HEK293 (cell line): ENCODE results near the gene TBC1D5.

Experiments
- CTCF ChIA-PET: fragments of 350-600 bp; formaldehyde crosslinking; extraction: SDS; loops from one replicate; lab custom pipeline; 2021; ENCODE audit warnings: antibody characterized with exemption; lab: Yijun Ruan, JAX
- POLR2A ChIA-PET: fragments of 300-600 bp; formaldehyde crosslinking; extraction: SDS; loops from one replicate; lab custom pipeline; 2020; ENCODE audit warnings: antibody characterized with exemption, inconsistent platforms; lab: Yijun Ruan, JAX
- H3K27ac ChIP-seq: fragments of 200-500 bp; sonication (Bioruptor generic); 2 replicates; pipeline ENCODE4 v1.5.1; 2014; ENCODE audit warnings: low read depth, low read length, control low read depth, inconsistent platforms; ENCODE audit errors: extremely low read depth
- H3K36me3 ChIP-seq, 2 experiments: fragments of 200-500 bp in 1 of 2; sonication (Bioruptor generic) in 1 of 2; 1 replicate in 1 of 2; 2 replicates in 1 of 2; pipeline ENCODE4 v1.5.1; 2014 to 2017; ENCODE audit warnings: inconsistent platforms in 2 of 2, low read length in 2 of 2; ENCODE audit not compliant: control insufficient read depth in 2 of 2, insufficient read depth in 1 of 2
- H3K4me1 ChIP-seq: fragments of 200-500 bp; sonication (Bioruptor generic); 2 replicates; pipeline ENCODE4 v1.5.1; 2014; ENCODE audit warnings: mild to moderate bottlenecking, low read length, inconsistent platforms; ENCODE audit not compliant: control insufficient read depth, insufficient read depth
- H3K4me3 ChIP-seq: 2 replicates; pipeline ENCODE4 v1.5.1; 2011; ENCODE audit warnings: low read depth, mild to moderate bottlenecking, control low read depth, low read length, moderate library complexity
- H3K9me3 ChIP-seq: fragments of 200-500 bp; sonication (Bioruptor generic); 2 replicates; pipeline ENCODE4 v1.5.1; 2014; ENCODE audit warnings: low read depth, low read length, inconsistent platforms; ENCODE audit not compliant: control insufficient read depth, insufficient read depth
- ATF2 ChIP-seq: fragments of 450-650 bp; formaldehyde crosslinking; IDR thresholded peaks from 2 replicates; pipeline ENCODE4 v1.5.1; 2016; ENCODE audit warnings: missing biosample characterization, missing genetic modification characterization, low read depth
- CTCF ChIP-seq: fragments of 450-650 bp; formaldehyde crosslinking; IDR thresholded peaks from 2 replicates; pipeline ENCODE4 v1.5.1; 2016; ENCODE audit warnings: missing biosample characterization, missing genetic modification characterization
- IKZF3 ChIP-seq: fragments of 450-650 bp; IDR thresholded peaks from 2 replicates; pipeline ENCODE4 v1.5.0; 2018; ENCODE audit warnings: missing biosample characterization, mild to moderate bottlenecking, missing genetic modification characterization, moderate library complexity
- KLF8 ChIP-seq: fragments of 450-650 bp; formaldehyde crosslinking; IDR thresholded peaks from 2 replicates; pipeline ENCODE4 v1.5.1; 2016; ENCODE audit warnings: missing biosample characterization, missing genetic modification characterization
- ZFP69B ChIP-seq: fragments of 450-650 bp; formaldehyde crosslinking; IDR thresholded peaks from 2 replicates; pipeline ENCODE4 v1.5.1; 2016; ENCODE audit warnings: missing biosample characterization, missing genetic modification characterization
- ZNF10 ChIP-seq: fragments of 450-650 bp; formaldehyde crosslinking; IDR thresholded peaks from 2 replicates; pipeline ENCODE4 v1.5.1; 2017; ENCODE audit warnings: missing biosample characterization, missing genetic modification characterization
- ZNF280C ChIP-seq: fragments of 450-650 bp; formaldehyde crosslinking; IDR thresholded peaks from 2 replicates; pipeline ENCODE4 v1.5.1; 2016; ENCODE audit warnings: missing biosample characterization, missing genetic modification characterization
- ZNF311 ChIP-seq: fragments of 450-650 bp; formaldehyde crosslinking; IDR thresholded peaks from 2 replicates; pipeline ENCODE4 v1.5.1; 2017; ENCODE audit warnings: missing biosample characterization, missing genetic modification characterization, borderline replicate concordance
- ZNF362 ChIP-seq: fragments of 450-650 bp; formaldehyde crosslinking; IDR thresholded peaks from 2 replicates; pipeline ENCODE4 v1.5.1; 2016; ENCODE audit warnings: missing biosample characterization, missing genetic modification characterization
- ZNF555 ChIP-seq: fragments of 450-650 bp; formaldehyde crosslinking; conservative IDR thresholded peaks from 2 replicates; pipeline ENCODE4 v1.5.1; 2017; ENCODE audit warnings: missing biosample characterization, mild to moderate bottlenecking, missing genetic modification characterization, inconsistent platforms
- ZNF626 ChIP-seq: fragments of 450-650 bp; sonication (Bioruptor Pico); formaldehyde crosslinking; IDR thresholded peaks from 2 replicates; pipeline ENCODE4 v1.5.1; 2018; ENCODE audit warnings: missing biosample characterization, missing genetic modification characterization, inconsistent platforms
- ZNF692 ChIP-seq: fragments of 450-650 bp; formaldehyde crosslinking; IDR thresholded peaks from 2 replicates; pipeline ENCODE4 v1.5.1; 2016; ENCODE audit warnings: missing biosample characterization, missing genetic modification characterization
- ZSCAN5A ChIP-seq: fragments of 450-650 bp; formaldehyde crosslinking; IDR thresholded peaks from 2 replicates; pipeline ENCODE4 v1.5.1; 2016; ENCODE audit warnings: missing biosample characterization, missing genetic modification characterization

TBC1D5 gene

GRCh38 chr3:17302774-17303173 lies 439.7 kb downstream of the TBC1D5 start:
- POLR2A ChIA-PET = no interaction called here
- no peaks in the 10 kb centered on the region for H3K4me1 ChIP-seq
- TF ChIP-seq ZNF362 (tag by site-specific recombination) (no peak), ZNF280C (no peak), ZNF555 (tag by site-specific recombination) (no peak), KLF8 (tag by site-specific recombination) (no peak), ZNF626 (no peak), ZFP69B (tag by site-specific recombination) (no peak), ATF2 (tag by site-specific recombination) (no peak), ZNF311 (no peak), ZSCAN5A (no peak), CTCF (tag by site-specific recombination) (no peak), ZNF10 (tag by site-specific recombination) (no peak), IKZF3 (tag by site-specific recombination) (no peak)
- TF ChIP-seq, all 188 proteins: peak for 0
- no peak overlapping the region for H3K4me3 ChIP-seq
- no peaks in the 10 kb centered on the region for H3K36me3 ChIP-seq
- CTCF ChIA-PET = interaction anchor here (1.2 to 1.3 kb wide), 2 partner anchors 124 to 538 kb away, joined by 3 to 5 read pairs; no protein-coding TSS in a partner anchor
- H3K27ac ChIP-seq = no peak overlapping the region
- no peaks in the 10 kb centered on the region for H3K9me3 ChIP-seq

- no peak overlapping the region for H3K4me3 ChIP-seq
- CTCF ChIA-PET = interaction anchor here (1.2 to 1.3 kb wide), 2 partner anchors 124 to 539 kb away, joined by 3 to 5 read pairs; no protein-coding TSS in a partner anchor
- TF ChIP-seq ATF2 (tag by site-specific recombination) (peak; percentile 69), ZNF692 (tag by site-specific recombination) (no peak), ZNF10 (tag by site-specific recombination) (0 out of 2 replicates have a peak, but pooled peaks have one; percentile 53)
- TF ChIP-seq, all 188 proteins: peak for 2
- Histone ChIP-seq H3K4me1 (no peaks in the 10 kb centered on the region), H3K36me3 (no peaks in the 10 kb centered on the region), H3K27ac (no peak overlapping the region), H3K9me3 (no peaks in the 10 kb centered on the region)
- POLR2A ChIA-PET = no interaction called here
These were observed 440.3 kb downstream of the TBC1D5 start for GRCh38 chr3:17302170-17302569.
